SK-N-SH (cell line): ENCODE data around the gene SCFD1. TPM values are rescaled to one million over a fixed set of nuclear protein-coding genes. Genes with fewer than 3 reads are reported as not detected.

Experiments
- CTCF ChIA-PET: fragments of 300-600, 350-600 bp; formaldehyde crosslinking; extraction: SDS; loops from one replicate; lab custom pipeline; 2021; lab: Yijun Ruan, JAX
- POLR2A ChIA-PET: fragments of 350-600 bp; sonication (Branson Sonifier 250); formaldehyde crosslinking; extraction: SDS; loops from one replicate; lab custom pipeline; 2020; ENCODE audit warnings: antibody characterized with exemption, inconsistent platforms; lab: Yijun Ruan, JAX
- DNase-seq: peaks from one replicate; pipeline ENCODE4 v3.0.0; 2012
- H2AFZ ChIP-seq: fragments of 200-600 bp; sonication (generic); 2 replicates; pipeline ENCODE4 v1.8.1; 2016; ENCODE audit warnings: antibody characterized with exemption, mild to moderate bottlenecking, low read depth
- H3F3A ChIP-seq: fragments of 200-600 bp; sonication (generic); replicated peaks from 2 replicates; pipeline ENCODE3; 2016; ENCODE audit warnings: antibody characterized with exemption, mild to moderate bottlenecking; ENCODE audit not compliant: insufficient read depth
- H3K27ac ChIP-seq, 2 experiments: fragments of 200-500 bp in 1 of 2; fragments of 200-600 bp in 1 of 2; sonication (Bioruptor generic) in 1 of 2; sonication (generic), shearing (Covaris generic) in 1 of 2; 2 replicates each; pipeline versions ENCODE4 v1.5.1 to v1.6.1; 2014 to 2016; ENCODE audit warnings: low read depth in 2 of 2, inconsistent platforms in 1 of 2, low read length in 1 of 2, mild to moderate bottlenecking in 1 of 2, mixed read lengths in 1 of 2
- H3K27me3 ChIP-seq: fragments of 200-600 bp; sonication (generic), shearing (Covaris generic); 2 replicates; pipeline ENCODE4 v1.6.1; 2016; ENCODE audit warnings: mixed run types; ENCODE audit not compliant: insufficient read depth
- H3K36me3 ChIP-seq, 2 experiments: fragments of 200-500 bp in 1 of 2; fragments of 200-600 bp in 1 of 2; sonication (Bioruptor generic) in 1 of 2; sonication (generic) in 1 of 2; replicated peaks in 1 of 2; 2 replicates each; pipeline versions ENCODE3 to v1.5.1; 2014 to 2016; ENCODE audit warnings: low read length in 1 of 2, mild to moderate bottlenecking in 1 of 2; ENCODE audit not compliant: insufficient read depth in 2 of 2, control insufficient read depth in 1 of 2
- H3K4me1 ChIP-seq, 2 experiments: fragments of 200-500 bp in 1 of 2; fragments of 200-600 bp in 1 of 2; sonication (Bioruptor generic) in 1 of 2; sonication (generic), shearing (Covaris generic) in 1 of 2; 2 replicates each; pipeline versions ENCODE4 v1.5.1 to v1.6.1; 2014 to 2016; ENCODE audit warnings: low read depth in 1 of 2, low read length in 1 of 2, mixed run types in 1 of 2; ENCODE audit not compliant: insufficient read depth in 2 of 2, control insufficient read depth in 1 of 2
- H3K4me2 ChIP-seq: fragments of 200-600 bp; sonication (generic), shearing (Covaris generic); 2 replicates; pipeline ENCODE4 v1.6.1; 2017; ENCODE audit warnings: mixed run types
- H3K4me3 ChIP-seq, 2 experiments: fragments of 200-500 bp in 1 of 2; fragments of 200-600 bp in 1 of 2; sonication (Bioruptor generic) in 1 of 2; sonication (generic), shearing (Covaris generic) in 1 of 2; 2 replicates each; pipeline versions ENCODE4 v1.5.1 to v1.8.1; 2014 to 2016; ENCODE audit warnings: low read depth in 2 of 2, inconsistent platforms in 1 of 2, low read length in 1 of 2, mild to moderate bottlenecking in 1 of 2, mixed read lengths in 1 of 2, moderate library complexity in 1 of 2
- H3K79me2 ChIP-seq: fragments of 200-600 bp; sonication (generic); 2 replicates; pipeline ENCODE4 v1.8.1; 2017; ENCODE audit warnings: mild to moderate bottlenecking; ENCODE audit not compliant: insufficient read depth
- H3K9ac ChIP-seq: fragments of 200-600 bp; sonication (generic); 2 replicates; pipeline ENCODE4 v1.6.1; 2017; ENCODE audit warnings: mixed run types
- H3K9me2 ChIP-seq: fragments of 200-600 bp; sonication (generic); 2 replicates; pipeline ENCODE4 v1.6.1; 2017; ENCODE audit warnings: mixed run types
- H3K9me3 ChIP-seq: fragments of 200-600 bp; sonication (generic); 2 replicates; pipeline ENCODE4 v1.6.1; 2017; ENCODE audit warnings: mixed run types, mild to moderate bottlenecking, moderate library complexity
- H4K20me1 ChIP-seq: fragments of 200-600 bp; sonication (generic); 2 replicates; pipeline ENCODE4 v1.6.1; 2017; ENCODE audit warnings: mild to moderate bottlenecking, mixed run types; ENCODE audit not compliant: insufficient read depth
- FOXM1 ChIP-seq: IDR thresholded peaks from 2 replicates; pipeline ENCODE4 v1.4.0; 2012; ENCODE audit warnings: low read depth, mild to moderate bottlenecking
- GATA2 ChIP-seq: sonication (generic); formaldehyde crosslinking; IDR thresholded peaks from 2 replicates; pipeline ENCODE4 v1.5.0; 2020; ENCODE audit warnings: mild to moderate bottlenecking, missing genetic modification reagents
- IRF3 ChIP-seq: fragments of 150-350 bp; IDR thresholded peaks from 2 replicates; pipeline ENCODE4 v1.6.1; 2016; ENCODE audit warnings: mild to moderate bottlenecking, low read depth, low read length
- NFIC ChIP-seq: IDR thresholded peaks from 2 replicates; pipeline ENCODE4 v1.4.0; 2012; ENCODE audit warnings: borderline replicate concordance
- NRF1 ChIP-seq: IDR thresholded peaks from 2 replicates; pipeline ENCODE4 v1.6.1; 2012; ENCODE audit warnings: low read depth, mild to moderate bottlenecking, low read length
- REST ChIP-seq: IDR thresholded peaks from 2 replicates; pipeline ENCODE4 v1.6.1; 2012; ENCODE audit warnings: mild to moderate bottlenecking, low read depth, low read length, moderate library complexity
- RFX5 ChIP-seq: IDR thresholded peaks from 2 replicates; pipeline ENCODE4 v1.6.1; 2012; ENCODE audit warnings: mild to moderate bottlenecking, improper control_type of control experiment, low read length
- SMC3 ChIP-seq: IDR thresholded peaks from 2 replicates; pipeline ENCODE4 v1.6.1; 2012; ENCODE audit warnings: low read depth, low read length, improper control_type of control experiment
- TCF12 ChIP-seq: IDR thresholded peaks from 2 replicates; pipeline ENCODE4 v1.4.0; 2012
- WGBS: methylation state at CpG from one replicate; pipeline ENCODE4 v1.1.6; 2017; ENCODE audit warnings: low lambda C conversion rate; 5-methylcytosine and 5-hydroxymethylcytosine counted together
- polyA plus RNA-seq, 3 experiments: library from polyadenylated mRNA; depleted of rRNA; stranded (reverse); fragments of >200 nt; gene quantifications; 2 replicates each; pipeline ENCODE4 v1.2.3, GENCODE V29; 2012
- TF ChIP-seq, protein P1 (sequence below): IDR thresholded peaks from 2 replicates; pipeline ENCODE4; 2012

Gene SCFD1
- polyA plus RNA-seq, 1 of the 3 experiments (the other 2 are of a cell fraction): 31.4 TPM

- no peak for TF ChIP-seq REST
- no peak for TF ChIP-seq FOXM1
Measured at GRCh38 chr14:30620178-30620577, 1.9 kb upstream of the SCFD1 start (continued).

GRCh38 chr14:30621354-30621939, 672 bp upstream of the SCFD1 start:
- peaks cover 30% of the 10 kb centered on the region for H3F3A ChIP-seq
- H2AFZ ChIP-seq: peak overlapping the region; percentile 79
- ChIA-PET CTCF (interaction anchor here (0.9 to 1.7 kb wide), 5 partner anchors 10 to 35 kb away, joined by 3 to 4 read pairs (median 3); no protein-coding TSS in a partner anchor), POLR2A (interaction anchor here (0.6 kb wide), 1 partner anchor 27 kb away, joined by 3 read pairs; no protein-coding TSS in a partner anchor)
- H3K4me3 ChIP-seq: peak overlapping the region; percentile 91 to 96
- H3K4me2 ChIP-seq: peak overlapping the region; percentile 81
- H3K9me2 ChIP-seq: no peaks in the 10 kb centered on the region
- H4K20me1 ChIP-seq: peaks cover 12% of the 10 kb centered on the region
- peak; percentile 17 for DNase-seq
- no peaks in the 10 kb centered on the region for H3K9me3 ChIP-seq
- TF ChIP-seq SMC3 (no peak), IRF3 (no peak), GATA2 (CRISPR knock-in tag) (peak; percentile 44), NFIC (no peak), NRF1 (no peak), TCF12 (no peak), RFX5 (no peak)
- TF ChIP-seq, protein P1, sequence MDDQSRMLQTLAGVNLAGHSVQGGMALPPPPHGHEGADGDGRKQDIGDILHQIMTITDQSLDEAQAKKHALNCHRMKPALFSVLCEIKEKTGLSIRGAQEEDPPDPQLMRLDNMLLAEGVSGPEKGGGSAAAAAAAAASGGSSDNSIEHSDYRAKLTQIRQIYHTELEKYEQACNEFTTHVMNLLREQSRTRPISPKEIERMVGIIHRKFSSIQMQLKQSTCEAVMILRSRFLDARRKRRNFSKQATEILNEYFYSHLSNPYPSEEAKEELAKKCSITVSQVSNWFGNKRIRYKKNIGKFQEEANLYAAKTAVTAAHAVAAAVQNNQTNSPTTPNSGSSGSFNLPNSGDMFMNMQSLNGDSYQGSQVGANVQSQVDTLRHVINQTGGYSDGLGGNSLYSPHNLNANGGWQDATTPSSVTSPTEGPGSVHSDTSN: no peak
- H3K27me3 ChIP-seq: no peaks in the 10 kb centered on the region
- H3K36me3 ChIP-seq: peaks cover 23 to 30% of the 10 kb centered on the region in 2 experiments
- peak overlapping the region; percentile 93 for H3K9ac ChIP-seq
- peaks cover 7 to 11% of the 10 kb centered on the region in 2 experiments; a peak in 2 of 4 replicates for H3K4me1 ChIP-seq
- peaks cover 43% of the 10 kb centered on the region for H3K79me2 ChIP-seq
- WGBS: 4% methylated on average over 17 of the region's 17 CpGs
- H3K27ac ChIP-seq: peak overlapping the region; percentile 93 to 97
